H1 (cell line): Measurements from ENCODE around the gene LENG9. TPM values are rescaled to one million over a fixed set of nuclear protein-coding genes. Genes with fewer than 3 reads are reported as not detected.

ENCODE experiments used
- CTCF ChIA-PET: fragments of 300-600 bp; sonication (Branson Sonifier 250); formaldehyde crosslinking; loops from one replicate; lab custom pipeline; 2021; ENCODE audit not compliant: partially characterized antibody; lab: Charles Lee
- POLR2A ChIA-PET: fragments of 300-600 bp; sonication (Branson Sonifier 250); formaldehyde crosslinking; loops from one replicate; lab custom pipeline; 2021; ENCODE audit warnings: inconsistent platforms; ENCODE audit not compliant: partially characterized antibody; lab: Charles Lee
- DNase-seq, 2 experiments: peaks; one replicate each; pipeline versions ENCODE4 v3.0.0 to v3.0.0-alpha.2; 2010 to 2022; ENCODE audit warnings: low spot score in 2 of 2, low read depth in 1 of 2, mixed read lengths in 1 of 2
- FAIRE-seq: peaks from 2 replicates; lab custom pipeline; 2011; peaks lifted over from hg19 to GRCh38; lab: Jason Lieb, UNC
- H2AFZ ChIP-seq: 2 replicates; pipeline ENCODE4 v1.8.1; 2012; ENCODE audit warnings: low read length, inconsistent platforms
- H2AK5ac ChIP-seq: 2 replicates; pipeline ENCODE4 v1.6.1; 2013; ENCODE audit warnings: low read depth, low read length
- H2BK120ac ChIP-seq: replicated peaks from 2 replicates; pipeline ENCODE3; 2013; ENCODE audit warnings: low read depth, low read length, inconsistent platforms
- H2BK12ac ChIP-seq: 2 replicates; pipeline ENCODE4 v1.6.1; 2013; ENCODE audit warnings: low read depth, low read length
- H2BK15ac ChIP-seq: 2 replicates; pipeline ENCODE4 v1.6.1; 2013; ENCODE audit warnings: low read length
- H2BK20ac ChIP-seq: 2 replicates; pipeline ENCODE4 v1.6.1; 2013; ENCODE audit warnings: low read length
- H2BK5ac ChIP-seq: 2 replicates; pipeline ENCODE4 v1.6.1; 2013; ENCODE audit warnings: low read depth, low read length
- H3K14ac ChIP-seq: 2 replicates; pipeline ENCODE4 v1.6.1; 2013; ENCODE audit warnings: inconsistent platforms; ENCODE audit not compliant: insufficient read length
- H3K18ac ChIP-seq: 2 replicates; pipeline ENCODE4 v1.6.1; 2013; ENCODE audit warnings: low read length; ENCODE audit errors: extremely low read depth
- H3K23ac ChIP-seq: 2 replicates; pipeline ENCODE4 v1.6.1; 2013; ENCODE audit warnings: inconsistent platforms; ENCODE audit not compliant: insufficient read length
- H3K23me2 ChIP-seq: 2 replicates; pipeline ENCODE4 v1.6.1; 2013; ENCODE audit warnings: low read depth, low read length
- H3K27ac ChIP-seq: 2 replicates; pipeline ENCODE4 v1.6.1; 2011; ENCODE audit warnings: low read depth, low read length, inconsistent platforms
- H3K27me3 ChIP-seq, 4 experiments: replicated peaks in 1 of 4; 1 replicate in 1 of 4; 2 replicates in 3 of 4; pipeline versions ENCODE4 v1.6.1 to v1.8.1; 2011 to 2013; ENCODE audit warnings: low read length in 3 of 4, mild to moderate bottlenecking in 3 of 4, inconsistent platforms in 2 of 4, mixed read lengths in 2 of 4, moderate library complexity in 1 of 4; ENCODE audit not compliant: control insufficient read depth in 3 of 4, insufficient read depth in 3 of 4; ENCODE audit errors: extremely low read depth in 1 of 4
- H3K36me3 ChIP-seq, 4 experiments: 2 replicates each; pipeline versions ENCODE4 v1.6.1 to v1.8.1; 2011 to 2013; ENCODE audit warnings: mild to moderate bottlenecking in 4 of 4, low read length in 3 of 4, moderate library complexity in 2 of 4, control low read depth in 1 of 4, inconsistent platforms in 1 of 4; ENCODE audit not compliant: insufficient read depth in 4 of 4, control insufficient read depth in 2 of 4
- H3K4ac ChIP-seq: replicated peaks from 2 replicates; pipeline ENCODE3; 2013; ENCODE audit warnings: low read length, low read depth, mixed read lengths, inconsistent platforms; ENCODE audit not compliant: insufficient read length
- H3K4me1 ChIP-seq, 4 experiments: replicated peaks in 1 of 4; 1 replicate in 1 of 4; 2 replicates in 3 of 4; pipeline versions ENCODE4 v1.6.1 to v1.8.1; 2011 to 2013; ENCODE audit warnings: low read length in 3 of 4, inconsistent platforms in 2 of 4, mixed read lengths in 1 of 4; ENCODE audit not compliant: insufficient read depth in 4 of 4, control insufficient read depth in 3 of 4
- H3K4me2 ChIP-seq, 2 experiments: 2 replicates each; pipeline versions ENCODE4 v1.6.1 to v1.8.1; 2011 to 2013; ENCODE audit warnings: low read depth in 2 of 2, low read length in 2 of 2, control low read depth in 1 of 2, inconsistent platforms in 1 of 2, mild to moderate bottlenecking in 1 of 2; ENCODE audit not compliant: insufficient read depth in 1 of 2
- H3K4me3 ChIP-seq, 4 experiments: fragments of 200-600, 300-600 bp in 1 of 4; sonication (generic), shearing (Covaris generic), sonication (Bioruptor Twin) in 1 of 4; 2 replicates each; pipeline versions ENCODE4 v1.5.1 to v1.8.1; 2011 to 2016; ENCODE audit warnings: low read length in 4 of 4, low read depth in 3 of 4, control low read depth in 2 of 4, inconsistent platforms in 2 of 4, mild to moderate bottlenecking in 2 of 4, mixed read lengths in 1 of 4, moderate library complexity in 1 of 4; ENCODE audit not compliant: insufficient read depth in 2 of 4; ENCODE audit errors: extremely low read depth in 1 of 4
- H3K56ac ChIP-seq: replicated peaks from 2 replicates; pipeline ENCODE3; 2013; ENCODE audit warnings: low read depth, mild to moderate bottlenecking, mixed read lengths, low read length, inconsistent platforms; ENCODE audit not compliant: insufficient read length
- H3K79me1 ChIP-seq: 2 replicates; pipeline ENCODE4 v1.6.1; 2013; ENCODE audit warnings: low read depth, low read length, control low read depth
- H3K79me2 ChIP-seq, 2 experiments: 2 replicates each; pipeline versions ENCODE4 v1.6.1 to v1.8.1; 2012 to 2013; ENCODE audit warnings: low read length in 2 of 2, mild to moderate bottlenecking in 2 of 2, inconsistent platforms in 1 of 2; ENCODE audit not compliant: insufficient read depth in 2 of 2, control insufficient read depth in 1 of 2
- H3K9ac ChIP-seq, 4 experiments: replicated peaks in 1 of 4; 1 replicate in 1 of 4; 2 replicates in 3 of 4; pipeline versions ENCODE4 v1.6.1 to v1.8.1; 2011 to 2013; ENCODE audit warnings: low read depth in 3 of 4, low read length in 3 of 4, control low read depth in 2 of 4, mild to moderate bottlenecking in 2 of 4, moderate library complexity in 2 of 4, inconsistent platforms in 1 of 4; ENCODE audit errors: extremely low read depth in 1 of 4
- H3K9me3 ChIP-seq, 2 experiments: 2 replicates each; pipeline versions ENCODE4 v1.6.1 to v1.8.1; 2012 to 2013; ENCODE audit warnings: mild to moderate bottlenecking in 2 of 2, moderate library complexity in 2 of 2, control low read depth in 1 of 2, inconsistent platforms in 1 of 2, low read depth in 1 of 2, low read length in 1 of 2, mixed read lengths in 1 of 2; ENCODE audit not compliant: insufficient read depth in 2 of 2
- H4K20me1 ChIP-seq, 2 experiments: replicated peaks in 1 of 2; 2 replicates each; pipeline versions ENCODE3 to v1.8.1; 2011 to 2013; ENCODE audit warnings: inconsistent platforms in 2 of 2, low read length in 2 of 2, mild to moderate bottlenecking in 1 of 2; ENCODE audit not compliant: insufficient read depth in 2 of 2, control insufficient read depth in 1 of 2
- H4K5ac ChIP-seq: 2 replicates; pipeline ENCODE4 v1.6.1; 2013; ENCODE audit warnings: low read length, low read depth, mixed read lengths, inconsistent platforms; ENCODE audit not compliant: insufficient read length
- H4K8ac ChIP-seq: 2 replicates; pipeline ENCODE4 v1.8.0; 2013; ENCODE audit warnings: mild to moderate bottlenecking, moderate library complexity, low read length, inconsistent platforms; ENCODE audit not compliant: insufficient read depth; ENCODE audit errors: extremely low read depth
- H4K91ac ChIP-seq: replicated peaks from 2 replicates; pipeline ENCODE3; 2013; ENCODE audit warnings: low read length, mixed read lengths, inconsistent platforms; ENCODE audit not compliant: insufficient read length
- BCL11A ChIP-seq, 2 experiments: IDR thresholded peaks; one replicate each; pipeline ENCODE4 v1.6.1; 2011; ENCODE audit warnings: low read depth in 2 of 2, low read length in 2 of 2, mild to moderate bottlenecking in 2 of 2
- CBX8 ChIP-seq: fragments of 300-800, 300-1000 bp; sonication (generic); IDR thresholded peaks from 2 replicates; pipeline ENCODE4 v1.7.1; 2016; ENCODE audit warnings: low read depth, low read length, borderline replicate concordance
- CREB1 ChIP-seq: IDR thresholded peaks from 2 replicates; pipeline ENCODE4 v1.6.1; 2012; ENCODE audit warnings: inconsistent platforms
- EZH2 ChIP-seq: fragments of 200-600 bp; sonication (generic); IDR thresholded peaks from 2 replicates; pipeline ENCODE4 v1.7.1; 2012; ENCODE audit warnings: low read depth, mild to moderate bottlenecking, moderate library complexity, low read length, inconsistent platforms; ENCODE audit not compliant: severe bottlenecking
- JUND ChIP-seq: IDR thresholded peaks from 2 replicates; pipeline ENCODE4 v1.6.1; 2011; ENCODE audit warnings: mild to moderate bottlenecking, improper control_type of control experiment, low read length
- KDM4A ChIP-seq: IDR thresholded peaks from one replicate; pipeline ENCODE4 v1.7.1; 2012; ENCODE audit warnings: low read depth, mild to moderate bottlenecking, moderate library complexity, low read length, inconsistent platforms; ENCODE audit not compliant: severe bottlenecking
- KDM5A ChIP-seq: fragments of 200-600 bp; IDR thresholded peaks from 2 replicates; pipeline ENCODE4 v1.7.1; 2012; ENCODE audit warnings: mild to moderate bottlenecking, low read length, inconsistent platforms, mixed read lengths
- MAFK ChIP-seq: IDR thresholded peaks from 2 replicates; pipeline ENCODE4 v1.6.1; 2012; ENCODE audit warnings: low read depth, mild to moderate bottlenecking, improper control_type of control experiment, low read length
- NANOG ChIP-seq: IDR thresholded peaks from 2 replicates; pipeline ENCODE4 v1.6.1; 2011; ENCODE audit warnings: low read length, low read depth, mild to moderate bottlenecking, inconsistent platforms; ENCODE audit not compliant: insufficient read depth, poor library complexity, severe bottlenecking
- SIRT6 ChIP-seq: IDR thresholded peaks from one replicate; pipeline ENCODE4 v1.7.1; 2012; ENCODE audit warnings: low read length, inconsistent platforms
- SIX5 ChIP-seq: IDR thresholded peaks from 2 replicates; pipeline ENCODE4 v1.6.1; 2011; ENCODE audit warnings: mild to moderate bottlenecking, low read depth, low read length
- SP2 ChIP-seq: IDR thresholded peaks from 2 replicates; pipeline ENCODE4 v1.6.1; 2012; ENCODE audit warnings: mild to moderate bottlenecking, low read length, inconsistent platforms
- SP4 ChIP-seq: IDR thresholded peaks from 2 replicates; pipeline ENCODE4 v1.6.1; 2012; ENCODE audit warnings: low read length, inconsistent platforms
- SUZ12 ChIP-seq: fragments of 200-600 bp; sonication (generic); IDR thresholded peaks from 2 replicates; pipeline ENCODE4 v1.6.1; 2012; ENCODE audit warnings: mild to moderate bottlenecking, inconsistent platforms, low read length, moderate library complexity, mixed read lengths
- WGBS, 2 experiments: shearing (Covaris generic) in 1 of 2; methylation state at CpG; one replicate each; pipeline versions ENCODE4 v1.1.6 to v1.1.7; 2013 to 2015; ENCODE audit warnings: low lambda C conversion rate in 2 of 2, mixed read lengths in 2 of 2, inconsistent platforms in 1 of 2, low coverage in 1 of 2, missing lambda C conversion rate in 1 of 2; ENCODE audit not compliant: insufficient replicate concordance in 2 of 2, insufficient coverage in 1 of 2, insufficient read length in 1 of 2; ENCODE audit errors: extremely low coverage in 1 of 2, missing lambda C conversion rate in 1 of 2; 5-methylcytosine and 5-hydroxymethylcytosine counted together
- polyA plus RNA-seq, 7 experiments: library from polyadenylated mRNA; depleted of rRNA in 3 of 7; stranded (reverse) in 5 of 7; unstranded in 2 of 7; fragments of >200 nt in 5 of 7; fragments of 200-250 nt in 2 of 7; gene quantifications; 1 replicate in 5 of 7; 2 replicates in 1 of 7; 4 replicates in 1 of 7; pipeline versions ENCODE4 v1.2.1 to v1.2.3, GENCODE V29; 2011 to 2013; ENCODE audit warnings: missing spikeins in 2 of 7, mixed read lengths in 2 of 7
- total RNA-seq: library from RNA; stranded (reverse); fragmentation: NEBNext Ultra II Directional; extraction: Animal tissue kit (Norgen Biotek cat#: 25700); gene quantifications from 2 replicates; pipeline ENCODE4 v1.2.1, GENCODE V29; 2021

LENG9 gene
- total and polyA plus RNA-seq, 2 of the 8 experiments (the other 6 are each of a cell fraction or from before 2014, with no cell fraction given), result 1.6 to 3.9 TPM

GRCh38 chr19:54425382-54425723 lies 38.2 kb downstream of the LENG9 start:
- peaks cover 8 to 33% (median 17%) of the 10 kb centered on the region in 4 experiments for H3K4me1 ChIP-seq
- H3K27me3 ChIP-seq, result peaks cover 0 to 3% (median 1%) of the 10 kb centered on the region in 4 experiments; a peak in 2 of 7 replicates
- H2AK5ac ChIP-seq, result no peak overlapping the region
- H3K23ac ChIP-seq, result no peak overlapping the region
- H3K36me3 ChIP-seq, result peaks cover 2 to 16% (median 3%) of the 10 kb centered on the region in 4 experiments; a peak in 7 of 8 replicates
- H3K27ac ChIP-seq, result no peak overlapping the region
- no peak overlapping the region for H2BK120ac ChIP-seq
- H2AFZ ChIP-seq, result no peak overlapping the region
- H4K91ac ChIP-seq, result no peak overlapping the region
- H3K14ac ChIP-seq, result no peak overlapping the region
- H3K56ac ChIP-seq, result no peak overlapping the region
- TF ChIP-seq BCL11A (IDR thresholded peaks at IDR 0.05; ENCODE audit: low read depth in 2 of 2, low read length in 2 of 2), result no peak
- TF ChIP-seq KDM5A, result no peak
- no peak for TF ChIP-seq CBX8
- no peak for TF ChIP-seq JUND
- no peak for TF ChIP-seq SIRT6
- TF ChIP-seq NANOG, result no peak
- TF ChIP-seq KDM4A, result no peak
- no peak for TF ChIP-seq CREB1
- no peak for TF ChIP-seq SP4
- no peak for TF ChIP-seq SP2
- TF ChIP-seq SUZ12, result no peak
- no peak for TF ChIP-seq EZH2
- TF ChIP-seq SIX5, result no peak
- TF ChIP-seq MAFK, result no peak
- ChIA-PET CTCF (interaction anchor here (1.0 to 7.2 kb wide), 5 partner anchors 10 to 1246 kb away, joined by 3 to 39 read pairs (median 12); partner anchors contain the start of genes LENG8 and TTYH1), POLR2A (interaction anchor here (0.9 to 1.9 kb wide), 4 partner anchors 10 to 15 kb away, joined by 3 to 6 read pairs (median 4); partner anchors contain the start of gene TTYH1)
- no peak overlapping the region for H3K9ac ChIP-seq
- no peak overlapping the region for H3K4me3 ChIP-seq
- H4K5ac ChIP-seq, result no peak overlapping the region
- H3K4ac ChIP-seq, result no peak overlapping the region
- DNase-seq (no peak), FAIRE-seq (no peak)
- no peak overlapping the region for H2BK20ac ChIP-seq
- peaks cover 2% of the 10 kb centered on the region; the same call in 1 of the 2 replicates for H3K79me1 ChIP-seq
- H4K8ac ChIP-seq, result no peak overlapping the region
- no peaks in the 10 kb centered on the region for H3K9me3 ChIP-seq
- no peak overlapping the region for H2BK15ac ChIP-seq
- H2BK12ac ChIP-seq, result no peak overlapping the region
- no peak overlapping the region for H3K4me2 ChIP-seq
- peaks cover 3% of the 10 kb centered on the region; the same call in 1 of the 2 replicates for H3K23me2 ChIP-seq
- no peak overlapping the region for H3K18ac ChIP-seq
- no peak overlapping the region for H2BK5ac ChIP-seq
- 89% methylated on average over 5 of the region's 5 CpGs; no CpG with 5 or more reads in 1 of the 2 experiments for WGBS, 2 experiments
- H3K79me2 ChIP-seq, result no peaks in the 10 kb centered on the region
- H4K20me1 ChIP-seq, result peaks cover 7% of the 10 kb centered on the region in 2 experiments
